ELR (cell line): ENCODE data around the gene FRMD4A.
"Not testable (repeated sequence)": the region's sequence is repeated elsewhere in the genome, so short reads cannot be mapped to it uniquely, and the experiment has no call there.

ENCODE experiments used
- DNase-seq: peaks from one replicate; pipeline ENCODE4 v3.0.0-alpha.2; 2015; ENCODE audit warnings: low read depth

Gene FRMD4A

GRCh38 chr10:13851906-13852305 is 478.8 kb downstream of the FRMD4A start:
- DNase-seq = no peak

GRCh38 chr10:13848520-13849445 is 481.9 kb downstream of the FRMD4A start:
- DNase-seq = no peak

GRCh38 chr10:13847201-13847631 is 483.5 kb downstream of the FRMD4A start:
- DNase-seq = no peak

- no peak for DNase-seq
These were observed 484.8 kb downstream of the FRMD4A start for GRCh38 chr10:13845897-13846296.

- DNase-seq = peak; percentile 20
These were observed 486.1 kb downstream of the FRMD4A start for GRCh38 chr10:13844651-13845050.

- DNase-seq = no peak
These were observed 488.6 kb downstream of the FRMD4A start for GRCh38 chr10:13842117-13842516.

- peak; percentile 17 for DNase-seq
These were observed 490.7 kb downstream of the FRMD4A start for GRCh38 chr10:13840036-13840435.

GRCh38 chr10:13839430-13839990 is 491.2 kb downstream of the FRMD4A start:
- peak; percentile 91 for DNase-seq

GRCh38 chr10:13839030-13839429 is 491.7 kb downstream of the FRMD4A start:
- no peak for DNase-seq

GRCh38 chr10:13837966-13838365 is 492.8 kb downstream of the FRMD4A start:
- DNase-seq = no peak

GRCh38 chr10:13834581-13835286 is 496.0 kb downstream of the FRMD4A start:
- DNase-seq = no peak

GRCh38 chr10:13831711-13832141 is 499.0 kb downstream of the FRMD4A start:
- no peak for DNase-seq

GRCh38 chr10:13830385-13830784 is 500.3 kb downstream of the FRMD4A start:
- DNase-seq = no peak

- DNase-seq = no peak
These were observed 500.9 kb downstream of the FRMD4A start for GRCh38 chr10:13829790-13830189.

GRCh38 chr10:13828284-13828683 is 502.4 kb downstream of the FRMD4A start:
- not testable (repeated sequence) for DNase-seq

GRCh38 chr10:13827076-13827797 is 503.5 kb downstream of the FRMD4A start:
- no peak for DNase-seq

GRCh38 chr10:13823709-13824405 is 506.9 kb downstream of the FRMD4A start:
- no peak for DNase-seq

- DNase-seq = no peak
These were observed 507.5 kb downstream of the FRMD4A start for GRCh38 chr10:13823096-13823708.

- DNase-seq = no peak
These were observed 508.2 kb downstream of the FRMD4A start for GRCh38 chr10:13822490-13822889.

- DNase-seq = no peak
These were observed 509.8 kb downstream of the FRMD4A start for GRCh38 chr10:13820964-13821337.
